Pancreas (tissue), 10 donors: ENCODE measurements around the gene U2AF2. TPM values are rescaled to one million over a fixed set of nuclear protein-coding genes. Genes with fewer than 3 reads are reported as not detected.

ENCODE experiments used
- ATAC-seq, 4 donors: fragments of 200-7000 bp; cut with Tn5 transposase; one replicate each; pipeline versions ENCODE4 v1.8.0 to v1.9.1; 2020; ENCODE audit warnings: mild to moderate bottlenecking in 4 of 4, moderate library complexity in 4 of 4
- DNase-seq, 6 donors: peaks; one replicate each; pipeline ENCODE4 v3.0.0-alpha.2; 2020
- FAIRE-seq: peaks from 2 replicates; lab custom pipeline; 2012; peaks lifted over from hg19 to GRCh38; lab: Jason Lieb, UNC
- H3K27ac ChIP-seq, 4 donors: fragments of 200-600 bp; sonication (generic); 1 replicate in 3 of 4; 2 replicates in 1 of 4; pipeline versions ENCODE4 v1.5.0 to v1.8.0; 2020
- H3K27me3 ChIP-seq, 4 donors: fragments of 200-600 bp; one replicate each; pipeline ENCODE4 v1.8.0; 2021
- H3K36me3 ChIP-seq, 3 donors: fragments of 200-600 bp; sonication (generic) in 1 of 3; one replicate each; pipeline versions ENCODE4 v1.5.0 to v1.8.0; 2020 to 2021
- H3K4me1 ChIP-seq, 3 donors: fragments of 200-600 bp; one replicate each; pipeline ENCODE4 v1.8.0; 2021
- H3K4me3 ChIP-seq, 4 donors: fragments of 200-600 bp; sonication (generic) in 2 of 4; one replicate each; pipeline versions ENCODE4 v1.5.0 to v1.8.0; 2020 to 2021
- H3K9me3 ChIP-seq, 4 donors: fragments of 200-600 bp; one replicate each; pipeline ENCODE4 v1.8.0; 2021
- CTCF ChIP-seq, 4 donors: fragments of 200-600 bp; sonication (generic) in 3 of 4; IDR thresholded peaks; one replicate each; pipeline versions ENCODE4 v1.5.0 to v1.8.0; 2021; ENCODE audit warnings: antibody characterized with exemption in 4 of 4
- WGBS, 2 donors: extraction: QIAGEN DNeasy Blood & Tissue Kit; methylation state at CpG; one replicate each; pipeline ENCODE4 v1.1.7; 2013; 5-methylcytosine and 5-hydroxymethylcytosine counted together
- intact Hi-C, 3 donors: fragments of 100-400 bp; cut with DNase I; formaldehyde crosslinking; loops; one replicate each; pipeline versions ENCODE4 v1.11.1 to v1.14.2; 2022
- polyA plus RNA-seq, 2 donors: library from polyadenylated mRNA; stranded (reverse); fragments of 200-250 nt; gene quantifications; one replicate each; pipeline ENCODE4 v1.2.3, GENCODE V29; 2013
- total RNA-seq, 6 donors: library from RNA; stranded (reverse); fragmentation: NEBNext Ultra II Directional in 4 of 6; extraction: Animal tissue kit (Norgen Biotek cat#: 25700) in 4 of 6; gene quantifications; one replicate each; pipeline versions ENCODE4 v1.2.1 to v1.2.4, GENCODE V29; 2021 to 2023
- donor health status: healthy with polysubstance abuse.
- donor health status: DM: no; HTN: no; CAD: no; lungs with moderate emphysema.
- donor health status: DM: no; HTN: no; CAD: no.
- donor health status: control.
- donor health status: control.
- donor health status: Bipolar disorder and iron deficiency.
- donor health status: DM: yes; HTN: yes; CAD: no.
- donor health status: DM: no; HTN: no; CAD: no.
- donor health status: DM: no; HTN: no; CAD: no.
- donor health status: DM: yes; HTN: yes; CAD: no.

Gene U2AF2
- total and polyA plus RNA-seq, 8 donors: 38.4 to 113 (median 62.4) TPM

- ATAC-seq (no peak), DNase-seq (peak in 2 of 6 donors; percentile 37 to 49), FAIRE-seq (no peak)
- no peak overlapping the region for H3K4me3 ChIP-seq
- H3K4me1 ChIP-seq: peaks cover 8 to 22% (median 13%) of the 10 kb centered on the region in 3 donors
- intact Hi-C loops: no loop called here
- H3K27ac ChIP-seq: no peak overlapping the region
- TF ChIP-seq CTCF (IDR thresholded peaks at IDR 0.05): no peak
- no peaks in the 10 kb centered on the region for H3K36me3 ChIP-seq
- no peaks in the 10 kb centered on the region for H3K27me3 ChIP-seq
- no peaks in the 10 kb centered on the region for H3K9me3 ChIP-seq
- 67 to 75% methylated on average over 11 of the region's 11 CpGs for WGBS, 2 donors
Measured at GRCh38 chr19:55637534-55637933, 17.3 kb upstream of the U2AF2 start.

DNA sequence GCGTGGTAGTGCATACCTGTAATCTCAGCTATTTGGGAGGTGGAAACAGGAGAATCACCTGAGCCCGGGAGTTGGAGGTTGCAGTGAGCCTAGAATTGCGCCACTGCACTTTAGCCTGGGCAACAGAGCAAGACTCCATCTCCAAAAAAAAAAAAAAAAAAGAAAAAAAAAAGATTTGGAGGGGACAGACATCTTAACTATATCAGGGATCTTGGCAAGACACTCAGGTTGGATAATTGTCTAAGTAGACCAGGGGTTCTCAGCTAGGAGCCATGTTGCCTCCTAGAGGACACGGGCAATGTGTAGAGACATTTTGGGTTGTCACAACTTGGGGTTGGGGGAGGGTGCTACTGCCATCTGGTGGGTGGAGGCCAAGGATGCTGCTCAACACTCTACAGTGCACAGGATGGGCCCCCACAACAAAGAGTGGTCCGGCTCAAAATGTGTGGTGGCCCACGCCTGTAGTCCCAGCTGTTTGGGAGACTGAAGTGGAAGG, 15.9 kb upstream of the U2AF2 start:
- no peak for ATAC-seq
- H3K9me3 ChIP-seq: no peaks in the 10 kb centered on the region
- no peak overlapping the region for H3K27ac ChIP-seq
- no peaks in the 10 kb centered on the region for H3K36me3 ChIP-seq
- WGBS, 2 donors: 87 to 91% methylated on average over 6 of the region's 6 CpGs
- H3K27me3 ChIP-seq: no peaks in the 10 kb centered on the region
- H3K4me3 ChIP-seq: no peak overlapping the region
- intact Hi-C loops: no loop called here
- TF ChIP-seq CTCF (IDR thresholded peaks at IDR 0.05): peak in 1 of 4 donors; percentile 20
- FAIRE-seq: no peak
- peak in 4 of 6 donors; percentile 4 to 55 (median 36) for DNase-seq
- peaks cover 11 to 22% (median 13%) of the 10 kb centered on the region in 3 donors for H3K4me1 ChIP-seq

- peak overlapping the region; percentile 63 to 86 (median 71) for H3K4me3 ChIP-seq
- H3K27ac ChIP-seq: peak overlapping the region; percentile 64 to 89 (median 82)
- peak; percentile 25 to 38 (median 32) for ATAC-seq
- no peaks in the 10 kb centered on the region for H3K36me3 ChIP-seq
- intact Hi-C loops: no loop called here
- H3K4me1 ChIP-seq: peaks cover 13 to 22% (median 14%) of the 10 kb centered on the region in 3 donors
- TF ChIP-seq CTCF (IDR thresholded peaks at IDR 0.05): peak in 1 of 4 donors; percentile 18
- no peaks in the 10 kb centered on the region for H3K9me3 ChIP-seq
- DNase-seq: peak; percentile 41 to 87 (median 69)
- WGBS, 2 donors: 14 to 19% methylated on average over 38 of the region's 38 CpGs
- no peaks in the 10 kb centered on the region for H3K27me3 ChIP-seq
- no peak for FAIRE-seq
Measured at GRCh38 chr19:55640043-55640576, 14.7 kb upstream of the U2AF2 start.

DNA sequence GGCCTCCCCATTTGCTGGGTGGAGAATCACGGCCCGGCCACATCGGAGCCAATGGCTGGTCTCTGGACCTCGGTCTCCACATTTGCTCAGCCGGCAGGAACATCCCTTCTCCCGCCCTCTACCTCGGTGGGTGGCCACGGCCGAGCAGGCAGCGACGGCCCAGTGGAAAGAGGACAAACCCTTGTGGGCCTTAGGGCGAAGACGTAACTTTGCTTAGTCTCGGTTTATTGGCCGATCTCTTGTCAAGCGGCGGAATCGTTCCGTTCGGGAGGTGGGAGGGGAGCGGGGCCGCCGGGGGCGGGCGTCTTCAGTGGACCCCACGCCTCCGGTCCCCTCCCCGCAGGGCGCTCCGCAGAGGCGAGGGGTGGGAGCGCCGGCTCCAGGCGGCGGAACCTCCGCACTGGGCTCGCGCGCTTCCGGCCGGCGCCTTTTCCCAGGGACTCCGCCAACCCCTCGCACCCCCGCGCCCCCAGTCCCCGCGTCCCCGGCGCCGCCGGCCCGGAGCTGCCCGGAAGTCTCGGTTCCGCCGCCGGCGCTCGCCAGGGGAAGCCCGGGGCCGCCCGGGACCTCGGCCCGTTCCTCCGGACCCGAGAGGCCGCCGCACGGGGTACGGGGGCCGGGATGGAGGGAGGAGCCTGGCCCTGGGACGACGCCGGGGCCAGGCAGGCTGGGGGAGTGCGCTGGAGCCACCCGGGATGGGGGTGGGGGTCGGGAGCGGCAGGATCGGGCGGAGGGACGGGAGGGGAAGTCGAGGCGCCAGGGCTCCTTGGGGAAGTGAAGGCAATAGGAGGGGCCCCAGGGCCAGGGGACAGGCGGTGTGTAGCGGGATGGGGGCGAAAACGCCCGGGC, 14.0 kb upstream of the U2AF2 start, which contains the start of gene ZNF580:
Gene ZNF580 (plus strand): TSS at position 426 of the 849 bp plus-strand sequence. CDS start 1,507 bp downstream, outside the sequence.
- intact Hi-C loops: no loop called here
- peak within 1 kb of the TSS; percentile 64 to 89 (median 82) for H3K27ac ChIP-seq
- DNase-seq (peak; percentile 54 to 91 (median 72)), FAIRE-seq (no peak), ATAC-seq (peak; percentile 65 to 72 (median 70))
- no peak for TF ChIP-seq CTCF (IDR thresholded peaks at IDR 0.05)
- H3K27me3 ChIP-seq: no peaks in the 10 kb centered on the region
- no peaks in the 10 kb centered on the region for H3K36me3 ChIP-seq
- 0 to 1% methylated on average over 65 to 89 of the region's 89 CpGs for WGBS, 2 donors
- H3K9me3 ChIP-seq: no peaks in the 10 kb centered on the region
- H3K4me1 ChIP-seq: peaks cover 13 to 18% (median 14%) of the 10 kb centered on the region in 3 donors
- H3K4me3 ChIP-seq: peak within 1 kb of the TSS; percentile 63 to 86 (median 71)
